Bronchial epithelial cell (primary cell): ENCODE measurements around the gene PDSS2. TPM values are rescaled to one million over a fixed set of nuclear protein-coding genes. Genes with fewer than 3 reads are reported as not detected.

Experiments
- DNase-seq: peaks from one replicate; pipeline ENCODE4 v3.0.0-alpha.2; 2010; ENCODE audit warnings: low read depth
- FAIRE-seq: peaks from 2 replicates; lab custom pipeline; 2011; peaks lifted over from hg19 to GRCh38; lab: Jason Lieb, UNC
- H3K27me3 ChIP-seq: 2 replicates; pipeline ENCODE4 v1.5.1; 2011; ENCODE audit warnings: low read length; ENCODE audit not compliant: control insufficient read depth, insufficient read depth
- H3K36me3 ChIP-seq: 2 replicates; pipeline ENCODE4 v1.5.1; 2011; ENCODE audit warnings: low read length; ENCODE audit not compliant: control insufficient read depth, insufficient read depth
- H3K4me3 ChIP-seq: 2 replicates; pipeline ENCODE4 v1.5.1; 2011; ENCODE audit warnings: mild to moderate bottlenecking, low read depth, low read length, control low read depth
- total RNA-seq: library from RNA; depleted of rRNA; stranded (reverse); fragments of >200 nt; gene quantifications from 2 replicates; pipeline ENCODE4 v1.2.1, GENCODE V29; 2014
- TF ChIP-seq, protein P1 (sequence below): IDR thresholded peaks from 2 replicates; pipeline ENCODE4 v1.5.1; 2011; ENCODE audit warnings: mild to moderate bottlenecking, moderate library complexity, low read length, control low read depth, inconsistent platforms; ENCODE audit not compliant: insufficient read depth, severe bottlenecking

Gene PDSS2
- total RNA-seq, 1 donor from 2014 or later = 18.2 TPM

DNA sequence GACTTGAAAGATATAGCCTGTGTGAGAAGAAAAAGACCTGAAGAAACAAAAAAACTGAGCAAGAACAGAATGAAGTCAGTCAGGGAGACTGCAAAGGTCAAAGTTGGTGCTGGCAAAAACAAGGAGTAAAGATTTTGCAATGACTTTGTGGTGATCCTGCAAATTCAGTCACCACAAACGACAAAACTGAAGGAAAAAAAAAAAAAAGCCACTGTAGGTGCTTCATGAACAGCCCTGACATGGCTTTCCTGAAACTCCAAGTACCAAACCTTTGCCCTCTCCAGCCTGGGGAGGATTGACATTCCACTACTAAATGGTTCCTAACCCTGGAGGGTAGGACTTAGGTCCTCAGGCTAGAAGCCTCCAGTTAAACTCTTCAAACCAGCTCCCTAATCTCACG, 229.3 kb downstream of the PDSS2 start:
- no peak for FAIRE-seq
- TF ChIP-seq, protein P1, sequence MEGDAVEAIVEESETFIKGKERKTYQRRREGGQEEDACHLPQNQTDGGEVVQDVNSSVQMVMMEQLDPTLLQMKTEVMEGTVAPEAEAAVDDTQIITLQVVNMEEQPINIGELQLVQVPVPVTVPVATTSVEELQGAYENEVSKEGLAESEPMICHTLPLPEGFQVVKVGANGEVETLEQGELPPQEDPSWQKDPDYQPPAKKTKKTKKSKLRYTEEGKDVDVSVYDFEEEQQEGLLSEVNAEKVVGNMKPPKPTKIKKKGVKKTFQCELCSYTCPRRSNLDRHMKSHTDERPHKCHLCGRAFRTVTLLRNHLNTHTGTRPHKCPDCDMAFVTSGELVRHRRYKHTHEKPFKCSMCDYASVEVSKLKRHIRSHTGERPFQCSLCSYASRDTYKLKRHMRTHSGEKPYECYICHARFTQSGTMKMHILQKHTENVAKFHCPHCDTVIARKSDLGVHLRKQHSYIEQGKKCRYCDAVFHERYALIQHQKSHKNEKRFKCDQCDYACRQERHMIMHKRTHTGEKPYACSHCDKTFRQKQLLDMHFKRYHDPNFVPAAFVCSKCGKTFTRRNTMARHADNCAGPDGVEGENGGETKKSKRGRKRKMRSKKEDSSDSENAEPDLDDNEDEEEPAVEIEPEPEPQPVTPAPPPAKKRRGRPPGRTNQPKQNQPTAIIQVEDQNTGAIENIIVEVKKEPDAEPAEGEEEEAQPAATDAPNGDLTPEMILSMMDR = no peak
- Histone ChIP-seq H3K27me3 (no peaks in the 10 kb centered on the region), H3K4me3 (no peak overlapping the region), H3K36me3 (no peaks in the 10 kb centered on the region)
- no peak for DNase-seq

DNA sequence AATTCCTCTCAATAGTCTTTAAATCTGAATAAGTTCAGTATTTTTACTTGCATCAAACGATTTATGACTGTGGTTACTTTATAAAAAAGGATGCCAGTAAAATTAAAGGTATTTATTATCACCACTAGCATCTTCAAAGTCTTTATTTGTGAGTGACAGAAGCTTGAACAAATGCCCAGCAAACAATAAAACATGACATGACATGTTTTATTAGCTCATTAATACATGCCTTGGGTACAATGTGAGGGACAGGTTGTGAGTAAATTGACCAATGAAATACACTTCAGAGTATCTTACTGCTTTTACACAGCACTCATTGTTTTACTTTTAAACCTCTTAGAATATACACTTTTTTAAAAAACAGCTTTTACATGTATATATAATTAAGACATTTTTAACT, 230.6 kb downstream of the PDSS2 start:
- TF ChIP-seq, protein P1 = no peak
- no peaks in the 10 kb centered on the region for H3K27me3 ChIP-seq
- peak; percentile 66 for DNase-seq
- H3K4me3 ChIP-seq = no peak overlapping the region
- H3K36me3 ChIP-seq = no peaks in the 10 kb centered on the region
- no peak for FAIRE-seq

DNA sequence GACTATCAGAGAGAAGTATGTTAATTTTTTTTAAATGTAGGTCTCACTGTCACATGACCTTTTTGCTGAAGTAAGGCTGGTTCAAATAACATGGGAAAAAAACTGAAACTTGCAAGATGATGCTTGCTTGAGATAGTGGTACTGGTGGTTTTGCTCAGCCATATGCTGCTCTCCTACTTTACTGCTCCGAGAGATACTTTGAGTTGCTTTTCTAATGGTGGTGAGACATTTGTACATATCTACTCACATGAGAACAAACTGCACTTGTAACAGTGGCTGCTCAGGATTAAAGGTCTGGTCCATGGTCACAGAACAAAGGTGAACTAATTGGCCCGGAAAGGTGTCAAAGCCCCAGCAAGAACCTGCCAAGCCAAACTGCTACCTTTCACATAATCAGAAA, 237.8 kb downstream of the PDSS2 start:
- FAIRE-seq = no peak
- H3K4me3 ChIP-seq = no peak overlapping the region
- DNase-seq = no peak
- no peaks in the 10 kb centered on the region for H3K27me3 ChIP-seq
- no peaks in the 10 kb centered on the region for H3K36me3 ChIP-seq
- TF ChIP-seq, protein P1 = no peak

DNA sequence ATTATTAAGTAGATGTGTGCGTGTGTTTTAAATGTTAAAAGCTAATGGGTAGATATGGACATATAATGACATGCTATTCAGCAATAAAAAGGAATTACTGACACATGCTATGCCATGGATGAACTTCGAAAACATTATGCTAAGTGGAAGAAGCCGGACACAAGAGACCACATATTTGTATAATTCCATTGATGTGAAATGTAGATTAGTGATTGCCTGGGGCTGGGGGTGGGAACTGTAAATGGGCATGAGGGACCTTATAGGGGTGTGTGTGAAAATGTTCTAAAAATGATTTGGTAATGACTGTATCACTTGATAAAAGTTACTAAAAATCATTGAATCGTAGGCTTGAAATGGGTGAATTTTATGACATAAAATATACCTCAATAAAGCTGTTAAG, 239.5 kb downstream of the PDSS2 start:
- TF ChIP-seq, protein P1 = no peak
- FAIRE-seq (no peak), DNase-seq (no peak)
- Histone ChIP-seq H3K36me3 (no peaks in the 10 kb centered on the region), H3K4me3 (no peak overlapping the region), H3K27me3 (no peaks in the 10 kb centered on the region)

DNA sequence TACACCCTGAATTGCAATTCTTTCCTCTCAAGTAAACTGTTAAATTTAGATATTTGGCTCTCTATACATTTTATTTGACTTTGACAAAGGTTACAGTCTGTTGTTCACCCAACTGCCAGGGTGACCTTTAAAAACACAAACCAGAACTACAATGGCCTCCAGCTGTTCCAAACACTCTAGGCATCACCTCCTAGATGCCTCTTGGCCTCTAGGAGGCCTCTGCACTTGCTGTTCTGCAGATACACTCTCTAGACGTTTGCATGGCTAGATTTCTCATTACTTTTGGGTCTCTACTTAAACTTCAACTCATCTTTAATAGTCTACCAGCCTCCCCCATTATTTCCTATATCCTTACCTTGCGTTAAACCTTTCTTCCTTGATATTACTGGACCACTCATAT, 241.2 kb downstream of the PDSS2 start:
- Histone ChIP-seq H3K36me3 (no peaks in the 10 kb centered on the region), H3K27me3 (no peaks in the 10 kb centered on the region), H3K4me3 (no peak overlapping the region)
- no peak for DNase-seq
- TF ChIP-seq, protein P1 = no peak
- no peak for FAIRE-seq

DNA sequence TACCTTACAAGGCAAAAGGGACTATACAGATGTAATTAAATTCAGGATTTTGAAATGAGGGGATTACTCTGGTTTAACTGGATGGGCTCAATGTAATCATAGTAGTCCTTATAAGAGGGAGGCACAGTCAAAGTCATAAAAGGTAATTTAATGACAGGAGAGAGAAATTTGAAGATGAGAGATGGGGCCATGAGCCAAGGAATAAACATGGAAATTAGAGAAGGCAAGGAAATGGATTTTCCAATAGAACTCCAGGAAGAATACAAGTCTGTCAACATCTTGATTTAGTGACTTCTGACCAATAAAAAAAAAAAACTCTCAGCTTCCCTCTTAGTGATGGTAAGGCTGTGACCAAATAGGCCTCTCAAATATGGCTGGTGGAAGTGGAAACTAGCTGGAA, 242.1 kb downstream of the PDSS2 start:
- Histone ChIP-seq H3K27me3 (no peaks in the 10 kb centered on the region), H3K36me3 (no peaks in the 10 kb centered on the region), H3K4me3 (no peak overlapping the region)
- FAIRE-seq (no peak), DNase-seq (no peak)
- TF ChIP-seq, protein P1 = no peak
